Right ventricle myocardium inferior (tissue), 1 donor: ENCODE results near the gene DNAJC30. TPM values are rescaled to one million over a fixed set of nuclear protein-coding genes. Genes with fewer than 3 reads are reported as not detected.
A peak's percentile ranks its signal among the peaks of the same experiment; 100 is the strongest.
"Not testable (repeated sequence)": the region's sequence is repeated elsewhere in the genome, so short reads cannot be mapped to it uniquely, and the experiment has no call there.

ENCODE experiments used
- ATAC-seq: fragments of 200-7000 bp; cut with Tn5 transposase; one replicate; pipeline ENCODE4 v1.9.1; 2020; ENCODE audit warnings: mild to moderate bottlenecking, moderate library complexity
- DNase-seq: peaks from one replicate; pipeline ENCODE4 v3.0.0; 2021; ENCODE audit errors: missing footprints
- intact Hi-C: fragments of 100-400 bp; cut with DNase I; formaldehyde crosslinking; loops from one replicate; pipeline ENCODE4 v1.11.0; 2022
- total RNA-seq: library from RNA; stranded (reverse); fragmentation: NEBNext Ultra II Directional; extraction: Animal tissue kit (Norgen Biotek cat#: 25700); gene quantifications from one replicate; pipeline ENCODE4 v1.2.1, GENCODE V29; 2021
- donor health status: DM: no; HTN: yes; CAD: no; lungs with severe emphysema.

DNAJC30 gene
- total RNA-seq, 1 donor from 2014 or later, result 13.8 TPM

- ATAC-seq (no peak), DNase-seq (peak; percentile 18)
- intact Hi-C loops, result no loop called here
Measured at GRCh38 chr7:73698410-73698809, 15.2 kb upstream of the DNAJC30 start.

- DNase-seq, result no peak
- no peak for ATAC-seq
- intact Hi-C loops, result no loop called here
Measured at GRCh38 chr7:73696372-73696771, 13.1 kb upstream of the DNAJC30 start.

- ATAC-seq (no peak), DNase-seq (peak; percentile 8)
- intact Hi-C loops, result no loop called here
Measured at GRCh38 chr7:73690646-73691045, 7.4 kb upstream of the DNAJC30 start.

- peak; percentile 20 for DNase-seq
- intact Hi-C loops, result no loop called here
- no peak for ATAC-seq
Measured at GRCh38 chr7:73688288-73688687, 5.0 kb upstream of the DNAJC30 start.

GRCh38 chr7:73685311-73685710, 2.1 kb upstream of the DNAJC30 start:
- peak; percentile 65 for DNase-seq
- ATAC-seq, result no peak
- intact Hi-C loops, result no loop called here

- intact Hi-C loops, result loop anchor here (1.0 kb wide), 2 partner anchors 17 to 41 kb away; partner anchors contain the start of gene VPS37D
- DNase-seq (peak; percentile 54), ATAC-seq (no peak)
Measured at GRCh38 chr7:73683788-73684693, 788 bp upstream of the DNAJC30 start.

- no peak for ATAC-seq
- intact Hi-C loops, result loop anchor here (1.0 kb wide), 2 partner anchors 15 to 43 kb away; partner anchors contain the start of gene VPS37D
- no peak for DNase-seq
Measured at GRCh38 chr7:73682745-73683055, 553 bp downstream of the DNAJC30 start.

- intact Hi-C loops, result no loop called here
- no peak for ATAC-seq
- no peak for DNase-seq
Measured at GRCh38 chr7:73681031-73681430, 2.2 kb downstream of the DNAJC30 start.

GRCh38 chr7:73680501-73680900, 2.8 kb downstream of the DNAJC30 start:
- intact Hi-C loops, result no loop called here
- ATAC-seq (no peak), DNase-seq (peak; percentile 14)

GRCh38 chr7:73679709-73680108, 3.5 kb downstream of the DNAJC30 start:
- intact Hi-C loops, result no loop called here
- ATAC-seq (no peak), DNase-seq (no peak)

- intact Hi-C loops, result no loop called here
- no peak for ATAC-seq
- DNase-seq, result peak; percentile 11
Measured at GRCh38 chr7:73678862-73679261, 4.4 kb downstream of the DNAJC30 start.

GRCh38 chr7:73676062-73676461, 7.2 kb downstream of the DNAJC30 start:
- intact Hi-C loops, ATAC-seq: not testable (repeated sequence)
- peak; percentile 2 for DNase-seq

- DNase-seq (no peak), ATAC-seq (no peak)
- intact Hi-C loops, result no loop called here
Measured at GRCh38 chr7:73674468-73675124, 8.7 kb downstream of the DNAJC30 start.

- intact Hi-C loops, result no loop called here
- peak; percentile 57 for DNase-seq
- ATAC-seq, result no peak
Measured at GRCh38 chr7:73671857-73672445, 11.3 kb downstream of the DNAJC30 start.

GRCh38 chr7:73671322-73671661, 12.0 kb downstream of the DNAJC30 start:
- DNase-seq, result no peak

GRCh38 chr7:73669858-73670385, 13.3 kb downstream of the DNAJC30 start:
- DNase-seq, result peak; percentile 37
- intact Hi-C loops, result loop anchor here (5.0 kb wide), 1 partner anchor 52 kb away; no protein-coding TSS in a partner anchor
- ATAC-seq, result no peak

More at GRCh38 chr7:73671322-73671661, 12.0 kb downstream of the DNAJC30 start:
- ATAC-seq, result no peak
- intact Hi-C loops, result no loop called here

GRCh38 chr7:73669288-73669701, 14.0 kb downstream of the DNAJC30 start:
- DNase-seq, result peak; percentile 55

GRCh38 chr7:73668886-73669230, 14.4 kb downstream of the DNAJC30 start:
- ATAC-seq (no peak), DNase-seq (peak; percentile 7)
- intact Hi-C loops, result loop anchor here (5.0 kb wide), 1 partner anchor 53 kb away; no protein-coding TSS in a partner anchor

More at GRCh38 chr7:73669288-73669701, 14.0 kb downstream of the DNAJC30 start:
- no peak for ATAC-seq
- intact Hi-C loops, result loop anchor here (5.0 kb wide), 1 partner anchor 53 kb away; no protein-coding TSS in a partner anchor
